ENCODE results near the gene MARK4.

MARK4 gene

GRCh38 chr19:45255611-45256157 is 4.6 kb downstream of the MARK4 start:
- no peak for TF ChIP-seq CTCF (IDR thresholded peaks at IDR 0.05; ENCODE audit: extremely low read depth, insufficient read depth, missing control alignments)
- in situ Hi-C loops (cut with MboI; ENCODE audit: low pct_unique_long_range_greater_than_20kb, low sequenced_read_pairs, unreplicated experiment): no loop called here
- no peak for DNase-seq (ENCODE audit: low spot score)

DNA sequence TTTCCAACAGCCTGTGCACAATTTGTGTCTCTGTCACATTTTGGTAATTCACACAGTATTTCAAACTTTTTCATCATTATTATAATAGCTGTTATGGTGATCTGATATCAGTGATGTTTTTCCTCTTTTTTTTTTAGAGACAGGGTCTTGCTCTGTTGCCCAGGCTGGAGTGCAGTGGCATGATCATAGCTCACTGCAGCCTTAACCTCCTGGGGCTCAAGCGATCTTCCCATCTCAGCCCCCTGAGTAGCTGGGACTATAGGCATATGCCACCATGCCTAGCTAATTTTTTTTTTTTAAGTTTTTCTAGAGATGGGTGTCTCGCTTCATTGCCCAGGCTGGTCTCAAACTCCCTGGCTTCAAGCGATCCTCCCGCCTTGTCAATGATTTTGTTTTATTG is 5.8 kb downstream of the MARK4 start:
- no peak for TF ChIP-seq CTCF (IDR thresholded peaks at IDR 0.05; ENCODE audit: extremely low read depth, insufficient read depth, missing control alignments)
- in situ Hi-C loops (cut with MboI; ENCODE audit: low pct_unique_long_range_greater_than_20kb, low sequenced_read_pairs, unreplicated experiment): no loop called here
- DNase-seq (ENCODE audit: low spot score): no peak

DNA sequence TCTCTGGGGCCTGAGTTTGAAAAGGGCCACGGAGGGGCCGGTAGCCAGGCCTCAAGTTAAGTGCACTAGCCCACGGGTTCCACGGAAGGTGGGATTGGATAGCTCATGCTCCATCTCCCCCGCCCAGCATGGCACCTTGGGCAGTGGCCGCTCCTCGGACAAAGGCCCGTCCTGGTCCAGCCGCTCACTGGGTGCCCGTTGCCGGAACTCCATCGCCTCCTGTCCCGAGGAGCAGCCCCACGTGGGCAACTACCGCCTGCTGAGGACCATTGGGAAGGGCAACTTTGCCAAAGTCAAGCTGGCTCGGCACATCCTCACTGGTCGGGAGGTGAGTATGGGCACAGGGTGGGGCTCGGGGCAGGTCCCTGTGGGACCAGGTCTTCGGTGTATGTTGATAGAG is 7.8 kb downstream of the MARK4 start:
- DNase-seq (ENCODE audit: low spot score): no peak
- TF ChIP-seq CTCF (IDR thresholded peaks at IDR 0.05; ENCODE audit: extremely low read depth, insufficient read depth, missing control alignments): no peak
- in situ Hi-C loops (cut with MboI; ENCODE audit: low pct_unique_long_range_greater_than_20kb, low sequenced_read_pairs, unreplicated experiment): no loop called here

- no peak for DNase-seq (ENCODE audit: low spot score)
- in situ Hi-C loops (cut with MboI; ENCODE audit: low pct_unique_long_range_greater_than_20kb, low sequenced_read_pairs, unreplicated experiment): no loop called here
- TF ChIP-seq CTCF (IDR thresholded peaks at IDR 0.05; ENCODE audit: extremely low read depth, insufficient read depth, missing control alignments): no peak
Observed at GRCh38 chr19:45262570-45262969, 11.5 kb downstream of the MARK4 start.

GRCh38 chr19:45263013-45263412 is 11.9 kb downstream of the MARK4 start:
- no peak for DNase-seq (ENCODE audit: low spot score)
- in situ Hi-C loops (cut with MboI; ENCODE audit: low pct_unique_long_range_greater_than_20kb, low sequenced_read_pairs, unreplicated experiment): no loop called here
- TF ChIP-seq CTCF (IDR thresholded peaks at IDR 0.05; ENCODE audit: extremely low read depth, insufficient read depth, missing control alignments): no peak

GRCh38 chr19:45264781-45265317 is 13.8 kb downstream of the MARK4 start:
- in situ Hi-C loops (cut with MboI; ENCODE audit: low pct_unique_long_range_greater_than_20kb, low sequenced_read_pairs, unreplicated experiment): no loop called here
- DNase-seq (ENCODE audit: low spot score): no peak
- TF ChIP-seq CTCF (IDR thresholded peaks at IDR 0.05; ENCODE audit: extremely low read depth, insufficient read depth, missing control alignments): no peak

Data from GM13977 (cell line).